Omental fat pad (tissue), 4 donors: ENCODE data around the gene GPC6. TPM values are rescaled to one million over a fixed set of nuclear protein-coding genes. Genes with fewer than 3 reads are reported as not detected.

Source experiments
- ATAC-seq: fragments of 150-250 bp; one replicate; pipeline ENCODE4 v1.9.1; 2016; ENCODE audit warnings: mild to moderate bottlenecking, moderate library complexity; ENCODE audit not compliant: low FRiP score
- DNase-seq: peaks from one replicate; pipeline ENCODE4 v3.0.0-alpha.2; 2019; ENCODE audit warnings: low spot score
- CTCF ChIP-seq, 3 donors: fragments of 450-650 bp; IDR thresholded peaks; one replicate each; pipeline ENCODE4 v1.5.1; 2016 to 2017; ENCODE audit warnings: antibody characterized with exemption in 3 of 3, mild to moderate bottlenecking in 3 of 3, moderate library complexity in 2 of 3
- total RNA-seq, 4 donors: library from RNA; depleted of rRNA; stranded (reverse); fragments of >200 nt; gene quantifications; one replicate each; pipeline ENCODE4 v1.1.0, GENCODE V29; 2016

The GPC6 gene
- total RNA-seq, 4 donors from 2014 or later = 9.2 to 24.4 (median 16.4) TPM

- DNase-seq = no peak
- ATAC-seq = no peak
- no peak for TF ChIP-seq CTCF (IDR thresholded peaks at IDR 0.05)
Observed at GRCh38 chr13:93539914-93540313, 313.3 kb downstream of the GPC6 start.

- no peak for TF ChIP-seq CTCF (IDR thresholded peaks at IDR 0.05)
- DNase-seq = no peak
- no peak for ATAC-seq
Observed at GRCh38 chr13:93547886-93548285, 321.3 kb downstream of the GPC6 start.

- ATAC-seq (no peak), DNase-seq (no peak)
- no peak for TF ChIP-seq CTCF (IDR thresholded peaks at IDR 0.05)
Observed at GRCh38 chr13:93549326-93550005, 322.9 kb downstream of the GPC6 start.

- no peak for TF ChIP-seq CTCF (IDR thresholded peaks at IDR 0.05)
- ATAC-seq (no peak), DNase-seq (no peak)
Observed at GRCh38 chr13:93550236-93550635, 323.6 kb downstream of the GPC6 start.

- ATAC-seq (no peak), DNase-seq (no peak)
- no peak for TF ChIP-seq CTCF (IDR thresholded peaks at IDR 0.05)
Observed at GRCh38 chr13:93552596-93552995, 326.0 kb downstream of the GPC6 start.

GRCh38 chr13:93554514-93554913 lies 327.9 kb downstream of the GPC6 start:
- DNase-seq (no peak), ATAC-seq (no peak)
- TF ChIP-seq CTCF (IDR thresholded peaks at IDR 0.05) = no peak

GRCh38 chr13:93558637-93559036 lies 332.0 kb downstream of the GPC6 start:
- no peak for TF ChIP-seq CTCF (IDR thresholded peaks at IDR 0.05)
- no peak for ATAC-seq
- DNase-seq = no peak
